ENCODE measurements around the gene HOXB6.

HOXB6 gene

DNA sequence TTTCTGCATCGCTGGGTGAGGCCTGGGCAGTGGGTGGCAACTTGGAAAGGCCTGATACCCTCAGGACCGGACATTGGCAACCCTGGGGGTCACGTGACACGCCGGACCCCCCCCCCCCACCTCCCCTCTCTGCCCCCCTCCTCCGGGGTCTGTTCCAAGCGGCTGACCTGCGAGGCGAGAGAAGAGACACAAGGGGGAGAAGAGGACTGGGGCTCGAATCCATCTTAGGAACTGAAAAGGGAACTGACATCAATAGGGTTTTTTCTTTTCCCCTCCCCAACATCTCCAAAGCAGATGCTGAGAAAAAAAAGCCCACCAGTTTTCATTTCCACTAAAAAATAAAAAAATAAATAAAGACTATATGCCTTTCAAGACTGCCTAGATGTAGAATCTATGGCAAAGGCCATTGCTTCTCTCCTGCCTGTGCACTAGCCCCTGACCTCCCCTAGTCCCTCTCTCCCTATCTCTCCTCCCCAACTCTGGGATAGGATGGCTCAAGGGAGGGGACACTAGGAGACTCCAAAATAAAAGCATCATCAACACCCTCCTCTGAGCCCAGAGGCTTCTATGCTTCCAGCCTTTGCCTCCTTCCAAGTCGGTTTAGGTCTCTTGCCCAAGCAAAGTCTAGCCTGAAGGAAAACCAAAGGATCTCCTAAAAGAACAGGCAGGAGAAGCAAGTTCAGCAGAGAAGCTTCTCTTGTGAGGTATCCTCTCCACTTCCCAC lies 52.2 kb downstream of the HOXB6 start:
- TF ChIP-seq, protein P1, sequence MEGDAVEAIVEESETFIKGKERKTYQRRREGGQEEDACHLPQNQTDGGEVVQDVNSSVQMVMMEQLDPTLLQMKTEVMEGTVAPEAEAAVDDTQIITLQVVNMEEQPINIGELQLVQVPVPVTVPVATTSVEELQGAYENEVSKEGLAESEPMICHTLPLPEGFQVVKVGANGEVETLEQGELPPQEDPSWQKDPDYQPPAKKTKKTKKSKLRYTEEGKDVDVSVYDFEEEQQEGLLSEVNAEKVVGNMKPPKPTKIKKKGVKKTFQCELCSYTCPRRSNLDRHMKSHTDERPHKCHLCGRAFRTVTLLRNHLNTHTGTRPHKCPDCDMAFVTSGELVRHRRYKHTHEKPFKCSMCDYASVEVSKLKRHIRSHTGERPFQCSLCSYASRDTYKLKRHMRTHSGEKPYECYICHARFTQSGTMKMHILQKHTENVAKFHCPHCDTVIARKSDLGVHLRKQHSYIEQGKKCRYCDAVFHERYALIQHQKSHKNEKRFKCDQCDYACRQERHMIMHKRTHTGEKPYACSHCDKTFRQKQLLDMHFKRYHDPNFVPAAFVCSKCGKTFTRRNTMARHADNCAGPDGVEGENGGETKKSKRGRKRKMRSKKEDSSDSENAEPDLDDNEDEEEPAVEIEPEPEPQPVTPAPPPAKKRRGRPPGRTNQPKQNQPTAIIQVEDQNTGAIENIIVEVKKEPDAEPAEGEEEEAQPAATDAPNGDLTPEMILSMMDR (IDR thresholded peaks at IDR 0.05; ENCODE audit: control extremely low read depth, extremely low read depth, low read depth, missing control alignments) = no peak
- POLR2A ChIA-PET = interaction anchor here (0.5 kb wide), 1 partner anchor 226 kb away, joined by 6 read pairs; no protein-coding TSS in a partner anchor
- CTCF ChIA-PET = interaction anchor here (1.2 kb wide), 1 partner anchor 9 kb away, joined by 3 read pairs; no protein-coding TSS in a partner anchor
- DNase-seq (ENCODE audit: extremely low spot score) = no peak

DNA sequence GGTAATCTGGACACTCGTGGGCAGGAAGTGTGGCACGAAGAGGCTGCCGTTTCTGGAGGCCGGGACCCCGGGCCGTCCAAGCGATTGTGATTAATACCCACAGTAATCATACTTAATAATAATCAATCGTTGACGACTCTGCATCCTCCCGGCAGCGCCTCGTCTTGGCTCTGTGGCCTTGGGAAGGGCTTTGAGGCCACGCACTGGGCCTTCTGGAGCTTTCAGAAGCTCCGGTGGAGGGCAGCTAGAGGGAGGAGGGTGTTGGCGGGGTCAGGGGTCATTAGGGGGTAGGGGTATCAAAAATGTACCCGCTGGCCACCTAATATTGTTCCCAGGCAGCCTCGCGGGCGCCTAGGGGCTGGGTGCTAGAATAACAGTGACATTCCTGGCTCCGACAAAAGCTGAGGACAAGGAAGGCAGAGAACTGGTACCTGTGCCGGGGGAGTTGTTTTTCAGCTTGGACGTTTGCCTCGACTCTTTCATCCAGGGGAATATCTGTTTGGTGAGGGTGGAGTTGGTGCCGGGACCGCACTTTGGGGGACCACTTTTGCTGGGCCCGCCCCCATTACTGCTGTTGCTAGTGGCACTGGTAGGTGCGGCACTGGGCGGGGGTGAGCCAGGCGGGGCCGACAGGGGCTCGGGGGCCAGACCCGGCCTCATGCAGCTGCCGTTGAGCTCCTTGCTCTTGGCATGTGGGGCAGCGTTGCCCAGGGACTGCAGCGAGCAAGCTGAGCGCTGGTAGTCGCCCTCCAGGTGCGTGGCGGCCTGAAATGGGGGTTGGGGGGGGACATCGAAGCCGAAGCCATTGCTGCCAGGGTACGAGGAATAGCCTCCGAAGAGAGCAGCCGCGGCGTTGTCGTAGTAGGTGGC lies 53.0 kb downstream of the HOXB6 start:
- DNase-seq (ENCODE audit: extremely low spot score) = no peak
- ChIA-PET CTCF (interaction anchor here (1.2 kb wide), 1 partner anchor 9 kb away, joined by 3 read pairs; no protein-coding TSS in a partner anchor), POLR2A (interaction anchor here (0.5 kb wide), 1 partner anchor 225 kb away, joined by 6 read pairs; no protein-coding TSS in a partner anchor)
- TF ChIP-seq, protein P1 (IDR thresholded peaks at IDR 0.05; ENCODE audit: control extremely low read depth, extremely low read depth, low read depth, missing control alignments) = no peak

DNA sequence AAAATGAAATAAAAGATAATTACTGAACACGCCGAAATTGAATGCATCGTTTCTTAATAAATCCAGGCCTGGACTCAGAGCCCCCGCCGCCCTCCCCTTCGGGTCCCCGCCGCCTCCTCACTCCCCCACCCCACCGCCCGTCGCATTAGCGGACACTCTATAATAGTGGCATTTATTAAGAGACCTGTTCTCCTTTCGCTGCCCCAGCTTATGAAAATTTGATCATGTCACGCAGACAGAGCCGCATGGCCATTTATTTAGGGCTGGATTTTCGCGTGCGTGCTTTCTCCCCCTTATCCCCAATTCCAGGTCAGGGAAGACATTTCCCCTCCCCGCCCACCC lies 53.6 kb downstream of the HOXB6 start:
- TF ChIP-seq, protein P1 (IDR thresholded peaks at IDR 0.05; ENCODE audit: control extremely low read depth, extremely low read depth, low read depth, missing control alignments) = no peak
- DNase-seq (ENCODE audit: extremely low spot score) = no peak
- CTCF ChIA-PET = no interaction called here
- POLR2A ChIA-PET = no interaction called here

DNA sequence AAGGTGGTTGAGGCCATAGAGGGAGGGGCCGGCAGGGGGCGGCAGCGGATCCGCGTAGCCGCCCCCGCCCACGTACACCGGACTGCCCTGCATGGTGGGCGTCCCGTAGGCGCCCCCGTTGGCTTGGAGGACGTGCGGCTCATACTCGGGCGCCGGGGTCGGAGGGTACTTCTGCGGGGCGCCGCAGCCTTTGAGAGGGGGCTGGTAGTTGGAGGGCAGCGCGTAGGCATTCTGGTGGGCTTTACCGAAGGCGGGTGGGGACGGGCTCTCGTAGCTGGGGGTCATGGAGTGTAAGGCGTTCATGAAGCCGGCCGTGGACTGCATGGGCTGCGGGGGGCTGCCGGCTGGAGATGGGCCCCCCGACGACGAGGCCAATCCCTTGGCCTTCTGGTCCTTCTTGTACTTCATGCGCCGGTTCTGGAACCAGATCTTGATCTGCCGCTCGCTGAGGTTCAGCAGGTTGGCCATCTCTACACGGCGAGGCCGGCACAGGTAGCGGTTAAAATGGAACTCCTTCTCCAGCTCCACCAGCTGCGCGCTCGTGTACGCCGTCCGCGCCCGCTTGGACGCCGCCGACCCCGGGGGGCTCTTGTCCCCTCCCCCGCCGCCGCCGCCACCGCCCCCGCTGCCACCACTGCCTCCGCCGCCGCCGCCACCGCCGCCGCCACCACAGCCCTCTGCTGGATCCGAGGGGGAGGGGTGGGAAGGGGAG lies 54.1 kb downstream of the HOXB6 start:
- TF ChIP-seq, protein P1 (IDR thresholded peaks at IDR 0.05; ENCODE audit: control extremely low read depth, extremely low read depth, low read depth, missing control alignments) = no peak
- CTCF ChIA-PET = no interaction called here
- DNase-seq (ENCODE audit: extremely low spot score) = no peak
- POLR2A ChIA-PET = no interaction called here

DNA sequence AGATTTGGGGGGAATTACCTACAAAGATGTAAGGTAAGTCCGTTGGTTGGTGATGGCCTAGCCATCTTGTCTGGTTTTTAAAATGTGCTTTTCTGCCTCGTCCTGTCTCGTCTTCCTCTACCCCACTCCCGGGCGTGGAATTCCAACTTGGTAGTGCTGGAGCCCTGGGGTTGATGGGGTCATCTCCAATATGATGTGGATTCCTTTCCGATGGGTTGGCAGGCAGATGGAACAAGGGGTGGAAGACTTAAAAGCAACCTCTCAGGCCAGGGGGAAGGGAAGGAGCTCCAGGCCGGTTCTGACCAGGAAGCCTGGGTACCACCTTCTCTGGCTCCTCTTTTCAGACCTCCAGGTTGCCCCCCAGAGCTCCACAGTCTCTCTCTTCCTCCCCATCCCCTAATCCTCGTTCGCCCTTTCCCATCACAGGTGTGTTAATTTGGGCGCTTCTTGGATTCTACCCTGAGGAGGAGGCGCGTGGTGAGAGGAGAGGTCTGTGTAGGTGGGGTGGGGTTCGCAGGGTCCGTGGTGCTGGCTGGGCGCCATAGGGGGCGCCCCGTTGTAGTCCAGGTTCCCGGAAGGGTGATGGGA lies 54.8 kb downstream of the HOXB6 start:
- no peak for DNase-seq (ENCODE audit: extremely low spot score)
- POLR2A ChIA-PET = no interaction called here
- CTCF ChIA-PET = no interaction called here
- TF ChIP-seq, protein P1 (IDR thresholded peaks at IDR 0.05; ENCODE audit: control extremely low read depth, extremely low read depth, low read depth, missing control alignments) = no peak

DNA sequence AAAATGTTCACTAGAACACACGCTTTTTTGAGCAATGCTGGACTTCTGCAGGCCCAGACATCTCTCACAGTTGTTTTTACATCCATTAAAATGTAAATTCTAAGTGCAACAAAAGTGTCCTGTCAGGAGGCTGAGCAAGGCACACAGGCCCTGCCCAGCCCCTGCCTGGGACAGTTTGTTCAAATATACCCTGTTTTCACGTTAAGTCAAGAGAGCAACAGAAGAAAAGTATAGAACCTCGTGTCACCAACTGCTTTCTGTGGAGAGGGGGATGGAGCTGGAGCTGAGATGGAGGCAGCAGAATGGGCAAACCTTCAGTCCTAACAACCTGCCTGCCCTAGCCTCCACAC lies 55.5 kb downstream of the HOXB6 start:
- POLR2A ChIA-PET = no interaction called here
- TF ChIP-seq, protein P1 (IDR thresholded peaks at IDR 0.05; ENCODE audit: control extremely low read depth, extremely low read depth, low read depth, missing control alignments) = no peak
- DNase-seq (ENCODE audit: extremely low spot score) = no peak
- CTCF ChIA-PET = interaction anchor here (1.1 kb wide), 1 partner anchor 9 kb away, joined by 5 read pairs; no protein-coding TSS in a partner anchor

Measured in GM10248 (cell line).